ENCODE data around the gene KRTAP9-2.
"Not testable (repeated sequence)": the region's sequence is repeated elsewhere in the genome, so short reads cannot be mapped to it uniquely, and the experiment has no call there.

The KRTAP9-2 gene

DNA sequence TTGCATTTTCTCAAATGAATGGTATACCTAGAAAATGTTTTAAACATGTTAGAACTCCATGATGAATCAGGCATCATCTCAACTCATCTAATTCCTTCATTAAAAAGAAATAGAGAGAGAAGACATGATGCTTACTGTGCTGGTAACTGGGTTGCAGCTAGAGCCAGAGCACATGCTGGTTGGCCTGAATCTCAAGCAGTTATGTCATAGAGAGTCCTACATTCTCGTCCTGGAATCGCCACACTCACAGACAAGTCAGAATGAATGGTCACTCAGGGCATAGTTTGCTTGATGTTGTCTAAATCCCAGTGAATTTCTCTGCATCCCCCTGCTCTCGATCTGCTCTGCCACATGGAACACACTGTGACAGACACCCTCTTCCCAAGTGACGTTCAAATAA is 10.7 kb downstream of the KRTAP9-2 start:
- DNase-seq (ENCODE audit: low read depth): not testable (repeated sequence)

- DNase-seq (ENCODE audit: low read depth): not testable (repeated sequence)
Observed at GRCh38 chr17:41237949-41238437, 11.5 kb downstream of the KRTAP9-2 start, which contains the start of gene KRTAP9-8. KRTAP9-8 (plus strand) TSS chr17:41237999; CDS start chr17:41238052, 53 bp downstream.

- not testable (repeated sequence) for DNase-seq (ENCODE audit: low read depth)
Observed at GRCh38 chr17:41246995-41247787, 20.7 kb downstream of the KRTAP9-2 start.

- DNase-seq (ENCODE audit: low read depth): not testable (repeated sequence)
Observed at GRCh38 chr17:41249637-41250240, 23.3 kb downstream of the KRTAP9-2 start, which contains the start of gene KRTAP9-4. KRTAP9-4 (plus strand) TSS chr17:41249687; CDS start chr17:41249721, 34 bp downstream.

DNA sequence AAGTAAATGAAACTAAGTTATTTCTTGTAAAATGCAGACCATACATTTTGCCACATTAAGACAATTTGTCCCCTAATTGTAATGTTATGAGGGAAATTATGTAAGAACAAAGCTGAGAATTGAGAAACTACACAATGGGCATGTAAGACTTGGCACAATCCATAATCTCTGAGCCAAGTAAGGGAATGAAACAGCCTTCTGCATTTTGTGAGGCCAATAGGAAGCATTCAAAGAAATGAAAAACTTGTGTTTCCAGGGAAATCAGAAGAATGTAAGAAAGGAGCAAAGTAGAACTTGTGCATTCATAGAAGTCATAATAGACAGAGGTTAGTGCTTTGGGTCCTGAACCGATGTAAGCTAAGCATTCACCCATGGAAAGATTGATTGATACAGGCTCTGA is 24.8 kb downstream of the KRTAP9-2 start:
- no peak for DNase-seq (ENCODE audit: low read depth)

GRCh38 chr17:41254861-41255260 is 28.4 kb downstream of the KRTAP9-2 start:
- DNase-seq (ENCODE audit: low read depth): no peak

DNA sequence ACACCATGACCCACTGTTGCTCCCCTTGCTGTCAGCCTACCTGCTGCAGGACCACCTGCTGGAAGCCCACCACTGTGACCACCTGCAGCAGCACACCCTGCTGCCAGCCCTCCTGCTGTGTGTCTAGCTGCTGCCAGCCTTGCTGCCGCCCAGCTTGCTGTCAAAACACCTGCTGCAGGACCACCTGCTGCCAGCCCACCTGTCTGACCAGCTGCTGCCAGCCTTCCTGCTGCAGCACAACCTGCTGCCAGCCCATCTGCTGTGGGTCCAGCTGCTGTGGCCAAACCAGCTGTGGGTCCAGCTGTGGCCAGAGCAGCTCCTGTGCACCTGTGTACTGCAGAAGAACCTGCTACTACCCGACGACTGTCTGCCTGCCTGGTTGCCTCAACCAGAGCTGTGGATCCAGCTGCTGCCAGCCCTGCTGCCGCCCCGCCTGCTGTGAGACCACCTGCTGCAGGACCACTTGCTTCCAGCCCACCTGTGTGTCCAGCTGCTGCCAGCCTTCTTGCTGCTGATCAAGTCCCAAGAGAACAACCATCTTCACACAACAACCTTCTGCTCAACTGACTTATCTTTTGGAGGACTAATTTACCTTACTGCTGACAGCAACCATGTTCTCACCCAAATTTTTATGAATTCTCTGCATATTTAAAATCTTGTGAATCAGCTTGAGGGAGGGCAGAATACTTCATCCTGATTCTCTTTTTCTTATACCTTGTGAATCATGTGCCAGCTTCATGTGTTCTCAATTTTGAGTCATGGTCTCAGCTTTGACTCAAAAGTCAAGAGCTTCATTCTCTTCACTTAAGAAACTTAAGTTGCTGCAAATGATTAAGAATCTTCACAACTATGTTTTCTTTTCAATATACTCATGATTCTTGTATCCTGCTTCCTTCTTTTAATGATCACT is 29.2 kb downstream of the KRTAP9-2 start, which contains the start of gene KRTAP9-9:
TSS of gene KRTAP9-9 (plus strand) at position 4 of the 910 bp plus-strand sequence.
- DNase-seq (ENCODE audit: low read depth): not testable (repeated sequence)

DNA sequence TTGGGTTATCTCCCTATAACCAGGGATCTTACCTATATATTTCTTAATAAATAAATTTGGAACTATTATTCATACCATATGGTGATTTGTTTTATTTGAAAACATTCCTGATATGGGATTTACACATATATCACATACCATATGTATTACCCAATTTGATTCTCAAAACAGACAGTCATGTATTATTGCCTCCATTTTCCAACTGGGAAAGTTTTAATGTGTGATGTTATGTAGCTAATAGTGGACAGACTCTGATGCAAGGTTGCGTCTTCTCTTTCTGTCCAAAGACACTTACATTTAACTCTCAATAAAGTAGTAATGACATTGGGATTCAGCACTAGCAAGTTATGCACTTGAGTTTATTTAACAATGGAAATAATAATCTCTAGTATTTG is 29.8 kb downstream of the KRTAP9-2 start:
- no peak for DNase-seq (ENCODE audit: low read depth)

DNA sequence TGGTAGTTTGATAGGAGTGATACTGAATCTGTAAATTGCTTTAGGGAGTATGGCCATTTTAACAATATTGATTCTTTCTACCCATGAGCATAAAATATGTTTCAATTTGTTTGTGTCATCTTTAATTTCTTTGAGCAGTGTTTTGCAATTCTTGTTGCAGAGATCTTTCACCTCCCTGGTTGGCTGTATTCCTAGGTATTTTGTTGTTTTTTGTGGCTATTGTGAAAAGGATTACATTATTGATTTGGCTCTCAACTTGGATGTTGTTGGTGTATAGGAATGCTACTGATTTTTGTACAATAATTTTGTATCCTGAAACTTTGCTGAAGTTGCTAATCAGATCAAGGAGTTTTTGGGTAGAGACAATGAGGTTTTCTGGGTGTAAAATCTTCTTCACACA is 32.0 kb downstream of the KRTAP9-2 start:
- no peak for DNase-seq (ENCODE audit: low read depth)

DNA sequence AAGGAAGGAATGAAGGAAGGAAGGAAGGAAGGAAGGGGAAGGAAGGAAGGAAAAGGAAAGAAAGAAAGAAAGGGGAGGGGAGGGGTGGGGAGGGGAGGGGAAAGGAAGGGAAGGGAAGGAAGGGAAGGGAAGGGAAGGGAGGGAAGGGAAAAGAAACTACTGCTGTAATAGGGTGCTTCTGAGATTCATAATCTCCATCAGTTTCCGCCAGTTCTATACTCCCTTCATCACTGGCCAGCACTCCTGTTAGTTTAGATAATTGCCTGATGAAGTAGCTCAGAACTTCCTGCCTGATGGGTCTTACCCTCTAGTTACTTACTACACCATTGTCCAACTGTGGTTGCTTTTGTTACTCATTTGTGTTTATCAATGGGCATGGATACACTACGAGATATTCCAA is 36.8 kb downstream of the KRTAP9-2 start:
- DNase-seq (ENCODE audit: low read depth): no peak

DNA sequence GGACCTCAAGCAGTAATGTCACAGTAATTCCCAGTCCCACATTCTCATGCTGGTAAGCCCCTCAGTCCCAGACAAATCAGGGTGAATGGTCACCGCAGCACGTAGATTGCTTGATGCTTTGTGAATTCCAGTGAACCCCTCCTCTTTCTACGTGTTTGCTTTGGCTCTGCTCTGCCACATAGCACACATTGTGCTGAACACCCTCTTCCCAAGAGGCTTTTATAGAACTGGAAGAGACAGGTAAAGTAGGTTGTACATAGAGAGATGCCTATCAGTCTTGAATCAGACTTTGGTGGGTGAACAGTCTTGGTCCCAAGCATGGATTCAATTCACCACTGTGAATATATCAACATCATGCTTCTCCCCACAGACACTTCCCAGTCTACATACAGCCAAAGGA is 38.2 kb downstream of the KRTAP9-2 start:
- DNase-seq (ENCODE audit: low read depth): no peak

DNA sequence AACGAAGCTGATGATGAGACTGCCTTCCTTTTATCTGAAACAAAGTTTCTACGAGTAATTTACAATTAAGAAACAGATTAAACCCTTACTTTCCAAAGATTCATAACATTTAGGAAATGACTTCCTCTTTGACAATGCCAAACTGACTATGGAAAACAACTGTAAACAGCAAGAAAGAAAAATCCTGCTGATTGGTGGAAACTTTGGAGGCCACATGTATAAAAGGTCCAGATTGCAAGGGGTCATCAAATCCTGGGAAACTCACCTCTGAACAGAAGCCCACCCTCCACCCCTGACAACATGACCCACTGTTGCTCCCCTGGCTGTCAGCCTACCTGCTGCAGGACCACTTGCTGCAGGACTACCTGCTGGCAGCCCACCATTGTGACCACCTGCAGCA is 38.6 kb downstream of the KRTAP9-2 start, which contains the start of gene KRTAP9-6:
TSS of gene KRTAP9-6 (plus strand) at position 301 of the 400 bp plus-strand sequence. CDS start at position 301, 0 bp downstream.
- DNase-seq (ENCODE audit: low read depth): no peak

GRCh38 chr17:41267711-41268110 is 41.3 kb downstream of the KRTAP9-2 start:
- DNase-seq (ENCODE audit: low read depth): no peak

DNA sequence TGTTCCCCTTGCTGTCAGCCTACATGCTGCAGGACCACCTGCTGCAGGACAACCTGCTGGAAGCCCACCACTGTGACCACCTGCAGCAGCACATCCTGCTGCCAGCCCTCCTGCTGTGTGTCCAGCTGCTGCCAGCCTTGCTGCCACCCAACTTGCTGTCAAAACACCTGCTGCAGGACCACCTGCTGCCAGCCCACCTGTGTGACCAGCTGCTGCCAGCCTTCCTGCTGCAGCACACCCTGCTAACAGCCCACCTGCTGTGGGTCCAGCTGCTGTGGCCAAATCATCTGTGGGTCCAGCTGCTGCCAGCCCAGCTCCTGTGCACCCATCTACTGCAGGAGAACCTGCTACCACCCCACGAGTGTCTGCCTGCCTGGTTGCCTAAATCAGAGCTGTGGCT is 44.9 kb downstream of the KRTAP9-2 start:
- not testable (repeated sequence) for DNase-seq (ENCODE audit: low read depth)

GRCh38 chr17:41271858-41272257 is 45.4 kb downstream of the KRTAP9-2 start:
- DNase-seq (ENCODE audit: low read depth): no peak

- DNase-seq (ENCODE audit: low read depth): not testable (repeated sequence)
Observed at GRCh38 chr17:41275648-41276190, 49.3 kb downstream of the KRTAP9-2 start, which contains the start of gene KRTAP9-7. KRTAP9-7 (plus strand) TSS chr17:41275698; CDS start chr17:41275698, 0 bp downstream.
